Measurements from ENCODE around the gene TUBB6.

The TUBB6 gene

DNA sequence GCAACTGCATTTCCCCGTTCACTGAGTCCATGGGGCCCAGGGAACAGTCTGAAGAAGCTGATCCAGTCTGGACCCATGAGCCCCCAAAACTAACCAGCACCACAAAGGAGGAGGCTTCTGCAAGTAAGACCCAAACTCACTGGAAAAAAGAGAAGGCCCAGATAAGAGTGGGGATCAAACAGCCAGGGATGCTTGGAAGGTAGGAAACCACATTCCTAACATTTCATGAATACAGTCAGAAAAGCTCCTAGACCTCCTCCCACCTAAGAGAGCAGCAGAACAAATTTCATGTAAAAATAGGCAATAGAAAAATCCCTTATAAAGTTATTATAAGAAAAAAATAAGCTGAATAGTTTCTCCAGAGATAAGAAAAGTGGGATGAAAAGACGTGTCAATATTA is 30.3 kb downstream of the TUBB6 start:
- DNase-seq (ENCODE audit: low spot score): no peak

DNA sequence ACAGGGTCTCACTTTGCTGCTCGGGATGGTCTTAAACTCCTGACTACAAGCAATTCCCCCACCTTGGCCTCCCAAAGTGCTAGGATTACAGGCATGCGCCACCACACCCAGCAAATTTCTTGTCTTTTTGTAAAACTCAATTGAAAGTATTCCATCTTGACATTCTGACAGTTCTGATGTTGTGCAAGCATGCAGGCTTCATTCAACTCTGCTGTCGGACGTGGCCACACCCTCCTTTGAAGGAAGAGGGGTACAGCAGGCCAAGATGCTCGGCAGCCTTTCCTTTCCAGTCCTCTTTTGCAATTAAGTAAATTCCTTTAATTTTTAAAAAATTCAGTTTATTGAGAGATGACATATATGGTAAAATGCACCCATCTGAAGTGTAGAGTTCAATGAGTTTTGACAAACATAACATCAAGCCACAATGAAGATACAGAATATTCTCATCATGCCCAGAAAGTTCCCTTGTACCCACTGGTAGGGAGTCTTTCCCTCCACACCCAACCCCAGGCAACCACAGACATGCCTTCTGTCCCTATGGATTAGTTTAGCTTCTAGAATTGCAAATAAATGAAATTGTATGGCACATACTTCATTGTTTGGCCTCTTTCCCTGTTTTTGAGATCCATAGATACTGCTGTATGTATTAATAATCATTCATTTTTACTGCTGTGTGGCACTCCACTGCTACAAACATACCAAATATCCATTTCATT is 33.1 kb downstream of the TUBB6 start:
- DNase-seq (ENCODE audit: low spot score): no peak

DNA sequence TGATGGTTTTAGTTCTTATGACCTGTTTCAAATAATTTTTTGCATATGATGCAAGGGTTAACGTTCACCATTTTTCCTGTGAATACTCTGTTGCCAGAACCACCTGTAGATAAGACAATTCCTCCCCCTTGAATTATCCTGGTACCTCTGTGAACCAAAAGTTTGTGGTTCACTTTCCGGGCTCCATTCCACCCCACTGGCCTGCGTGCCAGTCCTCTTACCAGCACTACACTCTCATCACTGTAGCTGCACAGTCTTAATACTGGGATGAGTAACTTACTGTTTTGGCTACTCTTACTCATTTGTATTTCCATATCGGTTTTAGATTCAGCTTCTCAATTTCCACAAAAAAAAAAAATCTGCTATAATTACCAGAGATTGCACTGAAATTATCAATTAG is 34.6 kb downstream of the TUBB6 start:
- DNase-seq (ENCODE audit: low spot score): no peak

DNA sequence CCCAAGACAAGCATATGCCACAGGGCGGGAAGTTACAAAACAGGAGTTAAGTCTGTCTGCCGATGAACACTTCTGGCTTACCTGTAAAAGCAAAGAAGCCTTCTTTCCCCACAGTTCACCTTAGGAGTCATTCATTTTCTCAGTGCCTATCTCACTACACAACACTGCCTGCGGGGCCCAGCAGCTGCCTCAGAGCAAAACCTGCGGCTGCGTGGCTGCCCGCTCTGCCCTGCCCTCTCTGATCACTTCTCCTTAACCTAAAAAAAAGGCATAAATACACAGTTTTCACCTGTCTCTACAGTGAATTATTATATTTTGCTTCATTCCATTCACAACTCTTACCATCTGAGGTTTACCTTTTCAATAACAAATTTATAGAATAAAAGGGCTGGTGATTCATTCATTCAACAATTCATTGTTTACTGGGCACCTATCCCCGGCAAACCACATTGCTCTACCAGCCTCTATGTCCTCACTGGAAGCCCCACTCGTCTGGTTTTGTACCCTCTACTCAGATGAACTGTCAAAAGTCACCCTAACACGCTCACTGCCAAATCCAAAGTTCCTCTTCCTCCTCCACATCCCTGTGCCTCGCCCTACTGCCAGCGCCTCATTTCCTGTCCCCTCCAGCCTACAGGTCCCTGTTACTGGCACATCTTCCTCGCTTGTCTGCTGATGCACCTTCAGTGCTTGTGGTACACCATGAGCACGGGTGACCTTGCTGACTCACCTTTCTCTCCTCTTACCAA is 37.6 kb downstream of the TUBB6 start:
- DNase-seq (ENCODE audit: low spot score): no peak

DNA sequence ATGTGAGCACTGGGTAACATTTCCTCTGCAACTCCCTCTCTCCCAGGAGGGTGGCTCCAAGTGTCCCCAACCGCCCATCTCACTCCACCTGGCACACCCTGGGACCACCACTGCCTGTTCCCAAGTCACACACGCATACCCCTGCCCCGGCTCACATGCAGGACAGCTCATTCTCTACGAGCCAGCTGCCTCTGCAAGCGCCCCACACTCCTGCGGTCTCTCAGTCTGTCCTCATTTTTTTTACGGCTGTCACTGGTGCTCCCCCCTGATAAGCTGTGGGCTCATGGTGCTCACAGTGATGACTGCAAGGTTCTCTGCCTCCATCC is 38.2 kb downstream of the TUBB6 start:
- DNase-seq (ENCODE audit: low spot score): no peak

DNA sequence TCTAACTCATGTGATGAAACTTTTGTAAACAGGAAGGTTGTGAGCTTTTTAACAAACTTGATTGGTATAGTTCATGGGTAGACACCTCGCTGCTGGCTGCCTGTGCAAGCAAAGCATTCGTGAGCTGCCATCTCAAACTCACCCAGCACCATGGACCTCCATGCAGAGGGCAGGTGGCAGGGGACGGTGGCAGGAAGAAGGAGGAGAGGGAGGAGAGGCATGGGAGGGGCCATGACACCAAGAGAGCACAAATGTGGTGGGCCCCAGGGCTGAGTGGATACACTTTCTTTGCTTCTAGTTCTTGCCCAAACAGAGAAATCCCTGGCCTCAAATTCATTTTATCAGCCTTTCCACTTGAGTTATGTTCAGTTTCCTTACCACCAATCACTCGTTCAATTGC is 39.9 kb downstream of the TUBB6 start:
- no peak for DNase-seq (ENCODE audit: low spot score)

DNA sequence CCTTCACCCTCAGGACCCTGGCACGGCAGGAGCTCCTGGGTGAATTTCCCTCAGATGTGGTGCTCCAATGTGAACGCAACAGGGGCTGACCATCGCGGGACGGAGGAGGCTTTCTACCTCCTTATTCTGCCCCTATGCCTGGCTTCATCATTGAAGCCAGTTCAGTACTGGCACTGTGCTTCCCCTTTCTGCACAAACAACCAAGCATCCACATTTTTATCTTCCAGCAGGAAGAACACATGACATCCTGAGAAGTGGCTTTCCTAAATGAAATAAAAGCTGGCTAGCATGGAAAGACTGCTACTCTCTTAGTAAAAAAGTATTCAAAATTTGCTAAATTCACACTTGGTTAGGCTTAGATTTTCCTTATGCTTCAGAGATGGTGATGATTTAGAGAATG is 44.1 kb downstream of the TUBB6 start:
- no peak for DNase-seq (ENCODE audit: low spot score)

DNA sequence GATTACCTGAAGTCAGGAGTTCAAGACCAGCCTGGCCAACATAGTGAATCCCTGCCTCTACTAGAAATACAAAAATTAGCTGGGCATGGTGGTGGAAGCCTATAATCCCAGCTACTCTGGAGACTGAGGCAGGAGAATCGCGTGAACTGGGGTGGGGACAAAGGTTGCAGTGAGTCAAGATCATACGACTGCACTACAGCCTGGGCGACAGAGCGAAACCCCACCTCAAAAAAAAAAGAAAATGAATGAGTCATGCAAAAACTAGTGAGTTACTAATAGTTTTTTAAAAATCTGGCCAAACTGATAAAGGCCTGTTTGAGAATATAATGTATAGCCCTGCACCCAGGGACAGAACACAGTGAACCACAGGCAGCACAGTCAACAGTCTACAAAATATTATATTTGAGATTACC is 51.5 kb downstream of the TUBB6 start:
- no peak for DNase-seq (ENCODE audit: low spot score)

DNA sequence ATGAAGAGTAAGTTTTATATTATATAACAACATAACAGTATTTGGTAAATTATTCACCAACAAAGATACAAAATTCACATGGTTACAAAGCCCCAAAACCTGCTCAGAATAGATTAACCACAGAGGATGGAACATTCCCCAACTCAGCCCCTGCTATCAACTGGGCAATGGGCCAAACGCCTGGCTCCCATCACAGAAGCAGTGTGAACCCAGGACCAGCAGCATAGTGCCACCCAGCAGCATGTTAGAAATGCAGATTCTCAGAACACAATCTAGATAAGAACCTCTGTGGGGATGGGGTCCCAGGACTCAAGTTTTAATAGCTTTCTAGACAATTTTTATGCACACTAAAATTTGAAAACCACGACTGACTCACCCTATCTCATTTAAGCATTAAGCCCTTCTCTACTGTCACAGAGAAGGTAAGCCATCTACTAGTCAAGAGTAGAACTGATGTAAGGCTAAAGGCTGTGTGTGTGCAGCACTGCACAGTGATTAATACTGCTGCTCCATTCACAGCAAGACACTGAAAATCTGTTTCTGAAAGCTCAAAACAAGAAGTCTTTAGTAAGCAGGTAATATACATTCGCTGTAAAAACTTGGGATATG is 53.8 kb downstream of the TUBB6 start:
- DNase-seq (ENCODE audit: low spot score): peak; percentile 7

DNA sequence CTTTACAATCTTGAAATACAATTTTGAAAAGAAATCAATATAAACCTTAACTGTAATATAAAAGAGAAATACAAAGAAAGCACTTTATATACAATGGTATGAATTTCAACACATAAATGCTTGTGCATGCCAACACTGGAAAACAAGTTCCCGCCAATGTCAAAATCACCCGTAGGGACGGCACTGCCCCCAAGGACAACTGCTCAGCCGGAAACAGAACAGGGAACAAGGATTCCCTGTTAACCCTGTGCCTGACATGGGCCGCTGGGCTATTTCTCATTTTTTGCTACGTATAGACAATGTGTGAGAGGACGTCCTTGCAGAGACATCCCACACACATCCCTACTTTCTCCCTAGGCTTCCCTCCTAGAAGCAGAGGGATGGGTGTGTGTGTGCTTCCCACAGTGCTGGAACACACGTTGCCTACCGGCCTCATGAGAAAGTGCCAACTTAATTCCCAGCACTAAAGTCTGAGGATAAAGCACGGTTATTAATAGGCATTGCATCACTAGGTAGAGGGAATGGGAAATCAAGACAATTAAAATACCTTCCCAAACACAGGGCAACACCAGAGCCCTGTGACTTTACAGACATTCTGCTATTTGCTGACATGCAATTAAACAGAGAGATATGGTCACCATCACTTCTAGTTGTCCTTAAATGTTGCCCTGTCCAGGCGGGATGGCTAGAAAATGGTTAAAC is 54.6 kb downstream of the TUBB6 start:
- no peak for DNase-seq (ENCODE audit: low spot score)

DNA sequence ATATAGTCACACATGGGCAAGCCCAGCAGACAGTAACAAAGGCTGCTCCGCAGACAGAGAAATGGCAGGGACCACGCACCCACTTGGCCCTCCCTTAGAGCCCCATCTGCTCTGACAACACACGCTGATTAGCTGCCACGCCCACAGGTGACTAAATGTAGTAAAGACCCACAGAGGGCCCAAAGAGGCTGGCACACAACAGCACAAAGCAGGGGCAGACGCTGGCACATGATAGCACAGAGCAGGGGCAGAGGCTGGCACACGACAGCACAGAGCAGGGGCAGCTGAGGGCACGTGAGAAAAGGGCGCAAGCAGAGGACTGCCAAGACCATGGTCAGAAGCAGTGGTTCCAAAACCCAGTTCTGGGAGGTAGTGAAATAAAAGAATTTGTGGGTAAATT is 58.3 kb downstream of the TUBB6 start:
- no peak for DNase-seq (ENCODE audit: low spot score)

DNA sequence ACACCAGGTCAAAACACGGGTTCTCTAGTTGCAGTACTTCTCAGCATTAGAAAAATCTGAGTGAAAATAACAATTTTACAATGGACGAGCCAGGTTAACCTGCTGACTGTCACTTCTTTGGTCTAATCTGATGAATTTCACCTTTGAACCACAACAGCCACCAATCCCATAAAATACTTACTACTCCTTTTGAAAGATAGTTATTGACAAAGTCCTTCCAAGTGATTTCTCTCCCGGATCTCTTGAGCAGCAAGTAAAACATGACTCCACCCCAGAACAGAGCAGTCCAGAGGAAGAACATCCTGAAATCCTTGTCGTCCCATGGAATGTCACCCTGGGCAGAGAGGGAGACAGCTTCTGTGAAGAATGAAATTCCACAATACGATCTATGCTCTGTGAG is 58.7 kb downstream of the TUBB6 start:
- no peak for DNase-seq (ENCODE audit: low spot score)

DNA sequence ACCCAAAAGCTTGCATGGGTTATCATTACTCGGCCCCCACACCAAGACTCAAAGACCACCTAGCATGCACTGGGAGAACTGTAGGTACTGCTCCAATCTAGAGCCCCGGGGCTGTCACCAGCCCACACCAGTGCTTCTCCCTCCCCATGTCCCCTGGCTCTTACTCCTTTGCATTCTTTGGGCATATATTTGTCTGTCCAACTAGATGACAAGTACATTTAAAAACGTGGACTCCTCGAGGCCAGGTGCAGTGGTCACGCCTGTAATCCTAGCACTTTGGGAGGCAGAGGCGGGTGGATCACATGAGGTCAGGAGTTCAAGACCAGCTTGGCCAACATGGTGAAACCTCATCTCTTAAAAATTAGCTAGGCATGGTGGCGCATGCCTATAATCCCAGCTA is 61.2 kb downstream of the TUBB6 start:
- DNase-seq (ENCODE audit: low spot score): no peak

DNA sequence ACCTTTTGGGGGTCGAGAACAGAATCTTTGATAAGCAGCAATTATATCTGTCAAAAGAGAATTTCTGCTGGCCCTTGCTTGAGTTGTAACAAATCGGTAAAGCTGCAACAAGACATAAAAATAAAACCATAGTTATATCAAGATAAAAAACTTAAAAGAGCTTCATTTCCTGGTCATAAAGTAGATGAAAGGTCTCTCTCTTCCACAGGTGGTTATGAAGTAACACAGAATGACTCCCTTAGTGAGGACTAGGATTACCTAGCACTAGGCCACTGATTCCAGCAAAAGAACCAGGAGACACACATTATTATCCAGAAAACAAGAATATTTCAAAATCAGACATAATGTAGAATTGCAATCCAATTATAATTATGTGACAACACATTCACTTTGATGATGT is 63.5 kb downstream of the TUBB6 start:
- no peak for DNase-seq (ENCODE audit: low spot score)

DNA sequence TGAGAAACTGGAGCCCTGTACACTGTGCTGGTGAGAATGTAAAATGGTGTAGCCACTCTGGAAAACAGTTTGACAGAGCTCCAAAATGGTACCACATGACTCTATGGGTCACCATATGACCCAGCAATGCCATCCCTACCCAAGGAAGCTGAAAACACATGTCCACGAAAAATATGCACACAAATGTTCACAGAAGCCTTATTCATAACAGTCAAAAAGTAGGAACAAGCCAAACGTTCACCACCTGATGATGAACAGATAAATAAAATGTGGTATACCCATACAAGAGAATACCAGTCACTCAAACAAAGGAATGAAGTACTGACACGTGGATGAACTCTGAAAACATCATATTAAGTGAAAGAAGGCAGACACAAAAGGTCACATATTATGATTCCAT is 64.4 kb downstream of the TUBB6 start:
- no peak for DNase-seq (ENCODE audit: low spot score)

DNA sequence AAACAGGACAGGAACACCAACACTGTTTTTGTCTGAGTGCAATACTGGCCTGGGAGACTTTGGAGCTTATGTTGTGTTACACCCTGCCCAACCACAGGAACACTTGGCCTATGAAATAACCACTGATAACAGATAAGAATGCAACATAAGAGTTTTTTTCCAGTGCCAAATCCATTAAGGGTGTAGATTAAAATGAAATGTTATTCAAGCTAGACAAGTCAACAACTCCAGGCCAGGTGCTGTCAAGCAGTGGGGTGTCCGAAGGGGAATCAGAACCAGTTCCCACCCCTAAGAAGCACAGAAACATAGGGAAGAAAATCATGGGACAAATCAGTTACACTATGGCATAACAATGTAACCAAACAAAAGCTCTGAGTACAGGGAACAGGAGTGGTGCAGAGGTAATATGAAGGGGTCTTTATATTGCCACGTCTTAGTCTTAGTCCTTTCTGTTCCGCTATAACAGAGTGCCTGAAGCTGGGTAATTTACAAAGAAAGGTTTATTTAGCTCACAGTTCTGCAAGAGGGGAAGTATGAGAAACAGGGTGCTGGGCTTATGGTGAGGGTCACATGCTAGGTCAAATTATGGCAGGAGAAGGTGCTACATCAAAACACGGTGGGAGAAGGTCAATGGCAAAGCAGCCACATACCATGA is 65.2 kb downstream of the TUBB6 start:
- DNase-seq (ENCODE audit: low spot score): no peak

DNA sequence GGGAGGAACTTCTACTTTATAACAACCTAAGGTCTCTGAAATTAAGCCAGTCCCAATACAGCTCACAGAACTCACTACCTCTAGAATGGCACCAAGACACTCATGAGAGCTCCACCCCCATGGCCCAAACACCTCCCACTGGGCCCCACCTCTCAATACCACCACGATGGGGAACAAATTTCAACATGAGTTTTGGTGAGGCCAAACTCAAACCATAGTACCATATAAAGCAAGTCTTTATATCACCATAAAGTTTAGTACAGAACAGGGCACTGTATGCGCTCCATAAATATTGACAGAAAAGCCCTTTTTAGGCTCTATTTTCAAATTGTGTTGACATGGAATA is 65.7 kb downstream of the TUBB6 start:
- DNase-seq (ENCODE audit: low spot score): no peak

DNA sequence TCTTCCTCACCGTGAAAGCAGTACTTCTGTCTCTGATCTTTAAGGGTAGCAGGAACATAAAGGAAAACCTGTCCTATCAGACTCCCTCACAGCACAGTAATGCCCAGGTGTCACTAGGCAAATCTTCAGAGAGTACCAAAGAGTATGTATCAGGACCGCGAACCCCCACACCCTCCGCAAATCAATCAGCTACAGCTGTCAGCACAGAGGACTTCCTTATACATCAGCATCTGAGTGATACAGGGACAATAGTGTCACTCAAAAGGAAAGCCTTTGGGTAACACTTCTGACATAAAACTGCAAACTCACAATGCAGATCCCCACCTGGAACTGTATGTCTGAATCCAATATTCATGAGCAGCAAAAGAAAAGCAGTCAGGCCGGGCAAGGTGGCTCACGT is 66.4 kb downstream of the TUBB6 start:
- peak; percentile 34 for DNase-seq (ENCODE audit: low spot score)

Measured in activated CD4-positive, alpha-beta T cell treated with anti-CD3 and anti-CD28 coated beads, Interleukin-2, Interleukin-4, amounts not matched to agents 100 ng/mL and 50 ng/mL, durations not matched to agents 16 hours and 8 hours (primary cell).